ENCODE results near the gene TSFM.

Gene TSFM

GRCh38 chr12:57836442-57837375 is 54.1 kb downstream of the TSFM start:
- DNase-seq = peak in 2 of 3 donors; percentile 34 to 41

- DNase-seq = peak in 2 of 3 donors; percentile 51 to 60
These were observed 55.4 kb downstream of the TSFM start for GRCh38 chr12:57837864-57838562.

- DNase-seq = peak; percentile 65 to 75 (median 71)
These were observed 56.2 kb downstream of the TSFM start for GRCh38 chr12:57838594-57839302.

- DNase-seq = no peak
These were observed 57.4 kb downstream of the TSFM start for GRCh38 chr12:57839996-57840395.

GRCh38 chr12:57840726-57841125 is 58.1 kb downstream of the TSFM start:
- no peak for DNase-seq

GRCh38 chr12:57841445-57841844 is 58.9 kb downstream of the TSFM start:
- no peak for DNase-seq

GRCh38 chr12:57842342-57843294 is 60.0 kb downstream of the TSFM start:
- DNase-seq = no peak

GRCh38 chr12:57844709-57845477 is 62.3 kb downstream of the TSFM start:
- DNase-seq = peak; percentile 67 to 79 (median 78)

GRCh38 chr12:57845478-57846284 is 63.1 kb downstream of the TSFM start:
- DNase-seq = peak; percentile 62 to 77 (median 64)

- DNase-seq = no peak
These were observed 63.6 kb downstream of the TSFM start for GRCh38 chr12:57846285-57846576.

- peak; percentile 99 to 100 (median 99) for DNase-seq
These were observed 64.2 kb downstream of the TSFM start, which contains the start of gene CTDSP2 for GRCh38 chr12:57846577-57847319. Gene CTDSP2, minus strand, starts transcription at chr12:57846729. Its CDS starts 294 bp downstream, at chr12:57846435.

Data from suppressor macrophage treated with lipopolysaccharide for 1 hour (primary cell).